Esophagus muscularis mucosa (tissue), 4 donors: Measurements from ENCODE around the gene IFT122.

Experiments
- CTCF ChIP-seq, 3 experiments: fragments of 200-600 bp in 2 of 3; fragments of 450-650 bp in 1 of 3; sonication (generic) in 2 of 3; IDR thresholded peaks; one replicate each; pipeline ENCODE4 v1.5.1; 2017 to 2019; ENCODE audit warnings: antibody characterized with exemption in 3 of 3, mild to moderate bottlenecking in 2 of 3, moderate library complexity in 1 of 3
- EP300 ChIP-seq: sonication (generic); formaldehyde crosslinking; IDR thresholded peaks from one replicate; pipeline ENCODE4 v1.6.1; 2017; ENCODE audit warnings: antibody characterized with exemption
- POLR2A ChIP-seq: fragments of 450-650 bp; IDR thresholded peaks from one replicate; pipeline ENCODE4 v1.6.1; 2017; ENCODE audit warnings: antibody characterized with exemption, moderate library complexity, mild to moderate bottlenecking, low read depth

DNA sequence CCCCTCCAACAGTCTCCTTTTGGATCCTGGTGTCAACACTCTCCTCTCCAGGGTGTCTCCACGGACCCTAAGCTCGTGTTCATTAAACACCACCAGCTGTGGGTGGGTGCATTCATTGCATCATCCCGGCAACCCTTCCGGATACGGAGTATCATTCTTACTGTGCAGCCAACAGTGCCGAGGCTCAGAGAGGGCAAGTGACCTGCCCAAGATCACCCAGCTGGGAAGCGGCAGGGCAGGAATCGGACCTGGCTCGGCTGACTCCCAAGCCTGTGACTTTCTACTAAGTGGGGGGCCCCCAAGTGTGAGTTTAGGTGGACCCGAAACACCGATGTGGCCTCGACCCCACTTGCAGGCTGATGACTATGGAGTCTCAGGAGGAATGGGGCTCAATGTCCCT is 123.3 kb downstream of the IFT122 start:
- TF ChIP-seq CTCF (IDR thresholded peaks at IDR 0.05) (no peak), EP300 (no peak), POLR2A (no peak)
